ENCODE results near the gene ITM2B.
"Not testable (repeated sequence)": the region's sequence is repeated elsewhere in the genome, so short reads cannot be mapped to it uniquely, and the experiment has no call there.

The ITM2B gene

DNA sequence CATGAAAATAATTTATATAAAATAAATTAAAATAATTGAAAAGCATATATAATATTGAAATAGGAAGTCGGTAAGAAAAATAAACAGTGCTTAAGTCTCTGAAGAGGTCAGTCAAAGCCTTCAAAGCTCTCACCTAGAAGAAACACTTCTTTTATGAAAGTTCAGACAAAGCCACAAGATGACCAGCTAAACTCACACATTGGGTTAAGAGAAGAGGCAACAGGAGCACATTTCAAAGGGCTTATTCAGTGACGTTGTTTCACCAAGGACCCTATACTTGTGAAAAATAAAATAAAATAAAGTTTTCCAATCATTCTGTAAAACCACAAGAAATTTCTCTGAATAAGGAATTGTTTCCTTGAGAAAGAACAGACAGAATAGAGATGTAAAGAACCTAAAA is 2.5 kb upstream of the ITM2B start:
- DNase-seq, result no peak

- no peak for DNase-seq
Measured at GRCh38 chr13:48231080-48231479, 1.9 kb upstream of the ITM2B start.

DNA sequence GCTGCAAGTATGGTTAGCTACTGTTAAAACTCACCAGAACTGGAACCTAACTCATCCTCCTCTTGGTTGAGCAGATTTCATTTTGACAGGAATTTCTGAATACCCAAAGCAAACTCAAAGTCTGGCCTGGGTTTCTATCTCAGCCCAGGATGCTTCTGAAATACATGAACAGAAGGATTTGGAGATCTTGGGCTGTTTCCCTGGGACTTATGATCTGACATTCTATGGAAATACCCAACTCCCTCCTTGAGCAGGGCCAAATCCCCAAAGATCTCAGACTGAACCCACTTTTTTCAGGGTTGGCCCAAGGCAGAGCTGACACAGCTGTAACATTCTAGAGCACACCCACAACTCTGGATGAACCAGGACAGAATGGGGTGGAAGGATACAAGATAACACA is 1.1 kb upstream of the ITM2B start:
- no peak for DNase-seq

GRCh38 chr13:48232420-48233045 is 473 bp upstream of the ITM2B start:
- no peak for DNase-seq

DNA sequence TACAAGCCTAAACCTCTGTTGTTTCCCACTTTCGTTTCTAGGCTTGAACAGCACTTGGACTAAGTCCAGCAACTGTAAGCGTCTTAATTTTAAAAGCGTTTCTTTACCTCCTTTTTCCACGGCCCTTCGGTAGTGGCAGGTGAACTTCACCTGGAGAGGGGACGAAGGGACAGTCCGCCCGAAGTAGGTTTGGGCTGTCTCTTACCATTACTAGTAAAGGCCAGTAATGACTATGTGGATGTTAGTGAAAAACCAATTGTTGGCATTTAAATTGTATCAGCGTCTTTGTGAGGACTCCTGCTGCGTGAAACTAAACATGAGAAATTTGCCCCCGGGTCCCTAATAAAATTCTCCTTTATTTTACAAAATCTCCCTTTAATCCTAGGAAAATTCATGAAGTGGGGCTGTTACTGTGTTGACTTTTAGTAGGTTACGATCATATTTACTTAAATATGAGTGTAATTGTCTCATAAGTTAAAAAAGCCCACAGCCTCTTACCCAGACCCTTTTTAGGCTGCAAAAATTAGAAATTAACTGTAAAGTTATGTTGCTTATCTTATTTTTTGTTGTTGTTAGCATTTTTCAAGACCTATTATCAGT is 983 bp downstream of the ITM2B start:
- no peak for DNase-seq

- no peak for DNase-seq
Measured at GRCh38 chr13:48234566-48235340, 1.7 kb downstream of the ITM2B start.

DNA sequence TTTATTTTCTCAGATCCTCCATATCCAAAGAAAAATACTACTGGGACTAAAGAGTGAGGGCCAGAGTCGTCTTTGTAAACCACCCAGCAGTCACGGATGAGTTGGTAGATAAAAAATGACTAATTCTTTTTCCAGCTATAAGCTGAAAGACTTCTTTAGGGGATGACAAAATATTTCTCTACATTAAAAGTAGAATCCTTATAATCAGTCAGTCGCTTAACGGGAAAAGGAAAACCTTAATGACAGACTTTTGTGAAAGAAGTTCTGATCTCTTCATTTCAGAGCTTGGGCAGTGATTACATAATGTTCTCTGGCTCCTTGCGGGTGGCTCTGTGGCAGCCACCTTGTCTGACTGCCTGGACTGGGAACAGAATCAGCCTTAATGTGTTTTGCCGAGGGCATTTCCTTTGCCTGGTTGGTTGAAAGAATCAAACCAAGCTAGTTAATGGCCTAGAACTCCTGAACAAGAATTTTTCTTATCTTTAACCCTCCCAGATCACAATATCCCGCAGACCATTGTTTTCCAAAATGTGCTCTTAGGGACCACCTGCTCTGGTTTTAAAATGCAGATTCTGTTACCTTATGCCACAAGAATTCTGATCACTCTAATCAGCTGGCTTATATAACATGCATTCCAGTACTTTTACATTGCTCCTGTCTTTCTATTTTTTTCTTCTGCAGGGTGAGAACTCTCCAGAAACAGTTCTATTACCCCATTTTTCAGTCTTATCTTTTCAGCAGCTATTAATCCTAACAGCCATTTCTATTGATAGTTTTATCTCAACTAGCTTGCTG is 2.5 kb downstream of the ITM2B start:
- no peak for DNase-seq

DNA sequence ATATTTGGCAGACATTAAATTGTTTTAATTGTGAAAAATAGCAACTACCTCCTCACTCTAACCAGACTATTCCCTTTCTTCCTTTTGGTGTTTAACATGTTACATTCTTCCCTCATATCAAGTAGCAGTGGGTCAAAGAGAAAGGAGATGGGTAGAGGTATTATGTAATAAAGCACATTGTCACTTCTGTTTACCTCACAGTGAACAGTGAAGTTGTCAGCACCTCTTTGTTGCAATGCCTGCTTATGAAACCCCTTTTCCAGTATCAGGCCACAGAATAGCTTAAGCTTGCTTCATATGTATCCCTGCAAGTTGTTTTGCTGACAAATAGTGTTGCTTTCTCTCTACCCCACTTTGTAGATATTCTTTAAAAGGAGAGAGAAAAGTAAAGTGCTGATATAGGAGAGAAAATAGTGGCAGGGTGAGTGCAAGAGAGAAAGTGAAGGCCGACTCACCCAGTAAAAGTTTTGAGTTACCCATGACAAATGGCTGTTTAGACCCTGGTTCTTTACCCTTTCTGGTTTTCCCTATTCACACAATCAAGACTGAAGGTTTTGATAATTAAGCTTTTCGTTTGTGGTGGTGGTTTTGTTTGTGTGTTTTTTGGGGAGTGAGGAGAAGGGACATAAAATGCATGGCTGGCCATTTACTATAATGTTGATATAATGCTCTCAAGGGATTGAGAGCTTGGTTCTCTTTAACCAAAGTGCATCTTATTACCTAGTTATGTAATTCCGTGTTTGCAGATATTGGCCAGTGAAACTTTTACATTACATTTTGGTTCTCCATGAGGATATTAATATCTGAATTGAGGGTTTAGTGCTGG is 3.7 kb downstream of the ITM2B start:
- no peak for DNase-seq

GRCh38 chr13:48239369-48239768 is 6.4 kb downstream of the ITM2B start:
- DNase-seq, result not testable (repeated sequence)

GRCh38 chr13:48241651-48242050 is 8.6 kb downstream of the ITM2B start:
- no peak for DNase-seq

GRCh38 chr13:48242677-48243076 is 9.7 kb downstream of the ITM2B start:
- DNase-seq, result no peak

DNA sequence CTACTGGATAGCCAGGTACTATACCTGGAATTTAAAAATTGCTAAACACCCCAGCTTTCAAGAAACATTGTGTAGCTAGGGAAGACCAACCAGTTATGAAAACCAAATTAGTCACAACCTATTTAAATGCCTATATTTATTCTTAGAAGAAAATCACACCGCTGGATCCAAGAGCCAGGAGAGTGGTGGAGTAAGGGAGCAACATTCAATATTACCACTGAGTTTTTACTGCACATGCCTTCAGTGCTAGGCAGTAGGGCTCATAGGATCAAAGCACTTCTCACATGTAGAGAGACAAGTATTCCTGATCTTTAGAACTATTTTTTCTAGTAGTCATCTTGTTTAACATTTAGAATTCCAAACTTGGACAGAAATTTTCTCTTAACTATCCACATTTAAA is 11.2 kb downstream of the ITM2B start:
- no peak for DNase-seq

GRCh38 chr13:48246102-48246501 is 13.1 kb downstream of the ITM2B start:
- DNase-seq, result no peak

DNA sequence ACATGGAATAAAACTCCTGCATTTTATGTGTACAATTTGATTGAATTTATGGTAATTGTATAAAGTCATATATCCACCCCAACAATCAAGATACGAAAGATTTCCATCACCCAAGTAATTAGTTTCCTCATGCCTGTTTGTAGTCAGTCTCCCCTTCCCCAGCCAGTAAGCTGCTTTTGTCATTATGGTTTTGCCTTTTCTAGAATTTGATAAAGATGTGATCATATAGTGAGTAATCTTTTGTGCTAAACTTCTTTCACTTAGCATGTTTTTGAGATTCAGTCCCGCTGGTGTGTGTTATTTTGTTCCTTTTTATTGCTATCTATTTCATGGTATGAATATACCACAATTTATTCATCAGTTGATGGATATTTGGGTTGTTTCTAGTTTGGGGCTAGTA is 16.0 kb downstream of the ITM2B start:
- DNase-seq, result no peak

- DNase-seq, result no peak
Measured at GRCh38 chr13:48251611-48252081, 18.6 kb downstream of the ITM2B start.

GRCh38 chr13:48252176-48252575 is 19.2 kb downstream of the ITM2B start:
- no peak for DNase-seq

- no peak for DNase-seq
Measured at GRCh38 chr13:48253849-48254248, 20.8 kb downstream of the ITM2B start.

GRCh38 chr13:48255090-48255489 is 22.1 kb downstream of the ITM2B start:
- DNase-seq, result no peak

- DNase-seq, result no peak
Measured at GRCh38 chr13:48255954-48256353, 22.9 kb downstream of the ITM2B start.

- DNase-seq, result no peak
Measured at GRCh38 chr13:48258002-48258401, 25.0 kb downstream of the ITM2B start.

GRCh38 chr13:48258430-48258829 is 25.4 kb downstream of the ITM2B start:
- DNase-seq, result no peak

- no peak for DNase-seq
Measured at GRCh38 chr13:48260970-48261369, 28.0 kb downstream of the ITM2B start.
